ENCODE data around the gene ABCD1. TPM values are rescaled to one million over a fixed set of nuclear protein-coding genes. Genes with fewer than 3 reads are reported as not detected.
"Not testable (repeated sequence)": the region's sequence is repeated elsewhere in the genome, so short reads cannot be mapped to it uniquely, and the experiment has no call there.

Gene ABCD1
- total RNA-seq, 2 donors from 2014 or later: 12.7 to 16.8 TPM

DNA sequence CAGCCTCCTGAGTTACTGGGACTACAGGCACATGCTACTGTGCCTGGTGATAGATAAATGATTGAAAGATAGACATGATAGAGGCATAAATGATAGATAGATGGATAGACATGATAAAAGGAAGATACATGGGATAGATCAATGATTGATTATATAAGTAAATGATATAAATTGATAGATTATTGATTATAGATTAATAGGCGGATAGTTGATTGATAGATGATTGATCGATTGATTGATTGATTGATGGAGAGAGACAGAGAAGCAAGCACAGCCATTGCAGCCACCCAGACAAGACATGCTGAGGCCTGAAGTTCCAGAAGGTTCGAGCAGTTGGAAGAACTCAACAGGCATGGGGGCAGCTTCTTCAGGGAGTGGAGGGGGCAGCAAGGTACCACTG lies 21.7 kb downstream of the ABCD1 start:
- Histone ChIP-seq H3K4me3 (no peak overlapping the region), H3K9me3 (no peaks in the 10 kb centered on the region), H3K4me1 (no peaks in the 10 kb centered on the region), H3K27ac (no peak overlapping the region), H3K36me3 (no peaks in the 10 kb centered on the region), H3K27me3 (no peaks in the 10 kb centered on the region), H3K9ac (ENCODE audit: low read depth in 2 of 2, low read length in 2 of 2) (no peak overlapping the region)
- no peak for DNase-seq
- intact Hi-C loops (cut with DNase I): no loop called here
- TF ChIP-seq, protein P1, sequence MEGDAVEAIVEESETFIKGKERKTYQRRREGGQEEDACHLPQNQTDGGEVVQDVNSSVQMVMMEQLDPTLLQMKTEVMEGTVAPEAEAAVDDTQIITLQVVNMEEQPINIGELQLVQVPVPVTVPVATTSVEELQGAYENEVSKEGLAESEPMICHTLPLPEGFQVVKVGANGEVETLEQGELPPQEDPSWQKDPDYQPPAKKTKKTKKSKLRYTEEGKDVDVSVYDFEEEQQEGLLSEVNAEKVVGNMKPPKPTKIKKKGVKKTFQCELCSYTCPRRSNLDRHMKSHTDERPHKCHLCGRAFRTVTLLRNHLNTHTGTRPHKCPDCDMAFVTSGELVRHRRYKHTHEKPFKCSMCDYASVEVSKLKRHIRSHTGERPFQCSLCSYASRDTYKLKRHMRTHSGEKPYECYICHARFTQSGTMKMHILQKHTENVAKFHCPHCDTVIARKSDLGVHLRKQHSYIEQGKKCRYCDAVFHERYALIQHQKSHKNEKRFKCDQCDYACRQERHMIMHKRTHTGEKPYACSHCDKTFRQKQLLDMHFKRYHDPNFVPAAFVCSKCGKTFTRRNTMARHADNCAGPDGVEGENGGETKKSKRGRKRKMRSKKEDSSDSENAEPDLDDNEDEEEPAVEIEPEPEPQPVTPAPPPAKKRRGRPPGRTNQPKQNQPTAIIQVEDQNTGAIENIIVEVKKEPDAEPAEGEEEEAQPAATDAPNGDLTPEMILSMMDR (IDR thresholded peaks at IDR 0.05): no peak

DNA sequence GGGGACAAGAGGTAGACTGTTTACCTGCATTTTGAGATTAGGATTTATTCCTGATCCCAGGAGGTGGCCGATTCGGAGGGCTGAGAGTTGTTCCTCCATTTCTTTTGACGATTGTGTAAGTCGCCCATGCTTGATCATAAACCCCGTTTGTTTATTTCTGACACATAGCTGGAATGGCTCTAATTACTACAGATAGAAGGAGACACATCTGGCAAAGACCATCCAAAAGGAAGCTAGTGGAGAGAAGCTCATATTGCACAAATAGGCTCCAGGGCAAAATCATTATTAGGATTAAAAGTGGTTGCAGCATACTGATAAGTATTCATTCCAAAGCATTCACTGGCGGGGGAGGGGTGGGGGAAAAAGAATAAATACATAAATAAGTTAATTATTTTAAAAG lies 22.3 kb downstream of the ABCD1 start:
- DNase-seq; H3K27ac ChIP-seq; intact Hi-C loops (cut with DNase I); H3K4me3 ChIP-seq; H3K9me3 ChIP-seq; H3K9ac ChIP-seq (ENCODE audit: low read depth in 2 of 2, low read length in 2 of 2); H3K4me1 ChIP-seq; H3K27me3 ChIP-seq; H3K36me3 ChIP-seq: not testable (repeated sequence)

- DNase-seq; H3K4me1 ChIP-seq; H3K27me3 ChIP-seq; H3K36me3 ChIP-seq; H3K27ac ChIP-seq; intact Hi-C loops (cut with DNase I); H3K4me3 ChIP-seq; H3K9me3 ChIP-seq; H3K9ac ChIP-seq (ENCODE audit: low read depth in 2 of 2, low read length in 2 of 2): not testable (repeated sequence)
Observed at GRCh38 chrX:153749017-153749416, 24.4 kb downstream of the ABCD1 start.

DNA sequence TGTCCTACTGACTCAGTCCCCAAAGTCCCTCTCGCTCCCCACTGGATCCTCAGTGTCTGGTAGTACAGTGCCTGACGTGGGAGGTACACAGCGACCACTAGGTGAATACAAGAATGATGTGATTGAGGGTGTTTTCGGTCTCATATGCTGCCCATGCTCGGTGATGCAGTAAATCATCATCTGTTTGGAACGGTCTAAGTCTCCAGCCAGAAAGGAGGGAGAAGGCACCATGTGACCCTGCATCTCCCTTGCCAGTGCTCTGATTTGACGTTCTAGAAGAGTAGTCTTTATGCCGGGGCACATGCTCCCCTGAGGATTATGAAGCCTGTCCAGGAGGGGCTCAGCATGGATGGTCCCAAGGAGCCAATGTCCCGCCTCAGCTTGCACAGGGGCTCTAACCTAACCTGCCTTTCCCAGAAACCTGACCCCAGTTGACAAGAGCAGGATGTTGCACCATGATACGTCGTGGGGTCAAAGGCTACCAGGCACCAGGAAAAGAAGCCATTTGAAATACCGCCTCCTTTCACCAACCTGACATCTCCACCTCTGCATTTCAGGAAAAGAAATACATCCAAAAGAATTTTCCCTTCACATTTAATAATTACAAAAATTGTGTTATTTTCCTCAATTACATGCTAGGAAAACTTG lies 25.6 kb downstream of the ABCD1 start:
- H3K27ac ChIP-seq: no peak overlapping the region
- TF ChIP-seq, protein P1 (IDR thresholded peaks at IDR 0.05): no peak
- H3K9ac ChIP-seq (ENCODE audit: low read depth in 2 of 2, low read length in 2 of 2): no peak overlapping the region
- no peaks in the 10 kb centered on the region for H3K36me3 ChIP-seq
- intact Hi-C loops (cut with DNase I): no loop called here
- no peaks in the 10 kb centered on the region for H3K27me3 ChIP-seq
- H3K9me3 ChIP-seq: no peaks in the 10 kb centered on the region
- no peak for DNase-seq
- no peaks in the 10 kb centered on the region for H3K4me1 ChIP-seq
- H3K4me3 ChIP-seq: no peak overlapping the region

GRCh38 chrX:153755136-153755535 lies 30.5 kb downstream of the ABCD1 start:
- Histone ChIP-seq H3K4me1 (no peaks in the 10 kb centered on the region), H3K4me3 (no peak overlapping the region), H3K36me3 (no peaks in the 10 kb centered on the region), H3K9ac (ENCODE audit: low read depth in 2 of 2, low read length in 2 of 2) (no peak overlapping the region), H3K27me3 (no peaks in the 10 kb centered on the region), H3K9me3 (no peaks in the 10 kb centered on the region), H3K27ac (no peak overlapping the region)
- no peak for DNase-seq
- TF ChIP-seq, protein P1 (IDR thresholded peaks at IDR 0.05): no peak
- intact Hi-C loops (cut with DNase I): no loop called here

- H3K9me3 ChIP-seq: no peaks in the 10 kb centered on the region
- H3K4me1 ChIP-seq: no peaks in the 10 kb centered on the region
- no peaks in the 10 kb centered on the region for H3K36me3 ChIP-seq
- intact Hi-C loops (cut with DNase I): loop anchor here (5.0 kb wide), 1 partner anchor 190 kb away; no protein-coding TSS in a partner anchor
- H3K4me3 ChIP-seq: no peak overlapping the region
- no peak overlapping the region for H3K9ac ChIP-seq (ENCODE audit: low read depth in 2 of 2, low read length in 2 of 2)
- H3K27ac ChIP-seq: no peak overlapping the region
- DNase-seq: no peak
- H3K27me3 ChIP-seq: no peaks in the 10 kb centered on the region
- TF ChIP-seq, protein P1 (IDR thresholded peaks at IDR 0.05): no peak
Observed at GRCh38 chrX:153761863-153762262, 37.2 kb downstream of the ABCD1 start.
